ENCODE data around the gene BRME1. TPM values are rescaled to one million over a fixed set of nuclear protein-coding genes. Genes with fewer than 3 reads are reported as not detected.
A peak's percentile ranks its signal among the peaks of the same experiment; 100 is the strongest.

BRME1 gene
- total and polyA plus RNA-seq, 2 of the 13 experiments (the other 11 are each of a cell fraction or from before 2014, with no cell fraction given) = 0.74 to 1.5 TPM

DNA sequence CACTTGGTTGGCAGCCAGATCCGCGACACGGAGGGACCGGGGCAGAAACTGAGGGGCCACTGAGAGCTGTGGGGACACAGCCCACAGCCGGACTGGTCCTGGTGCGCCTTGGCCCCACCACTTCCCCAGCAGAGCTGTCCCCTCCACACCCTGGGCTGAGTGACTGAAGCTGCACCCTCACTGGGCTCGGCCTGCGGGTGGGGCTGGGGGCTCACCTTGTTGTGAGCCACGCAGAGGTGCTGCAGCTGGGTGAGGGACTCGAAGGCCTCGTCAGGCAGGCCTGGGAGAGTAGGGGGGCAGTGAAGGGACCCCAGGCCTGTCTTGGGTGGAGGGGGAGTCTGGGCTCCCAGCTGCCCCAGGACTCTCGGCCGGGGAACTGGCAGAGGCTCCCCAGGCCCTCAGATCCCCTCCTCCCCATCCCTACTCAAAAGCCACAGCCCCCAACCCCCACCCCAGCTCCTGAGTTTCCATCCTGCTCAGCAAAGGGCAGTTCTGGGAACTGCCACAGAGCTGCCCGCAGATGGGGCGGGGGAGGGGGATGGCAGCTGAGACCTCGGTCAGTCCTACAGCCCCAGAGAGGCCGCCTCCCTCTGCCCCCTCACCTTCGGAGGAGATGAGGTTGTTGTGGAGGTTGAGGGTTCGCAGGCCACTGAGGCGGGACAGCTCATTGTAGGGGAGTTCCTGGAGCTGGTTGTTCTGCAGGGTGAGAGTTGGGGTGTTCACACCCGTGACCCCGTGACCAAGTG lies 30.0 kb upstream of the BRME1 start:
- Histone ChIP-seq H4K20me1 (ENCODE audit: insufficient read depth, low read length) (no peaks in the 10 kb centered on the region), H3K4me1 (ENCODE audit: insufficient read depth, low read length) (peaks cover 7% of the 10 kb centered on the region), H3K79me2 (ENCODE audit: insufficient read depth, low read length) (no peaks in the 10 kb centered on the region), H2AFZ (ENCODE audit: low read length) (no peak overlapping the region), H3K9me3 (ENCODE audit: low read length) (no peaks in the 10 kb centered on the region), H3K27ac (ENCODE audit: extremely low read length, insufficient read depth, low read length) (no peak overlapping the region), H3K4me3 (replicated peaks in 1 of 3; ENCODE audit: insufficient read depth in 1 of 3, low read depth in 2 of 3, low read length in 3 of 3) (no peak overlapping the region), H3K36me3 (replicated peaks in 1 of 2; ENCODE audit: control insufficient read depth in 1 of 2, insufficient read depth in 2 of 2, low read length in 2 of 2) (no peaks in the 10 kb centered on the region; a peak in 1 of 5 replicates), H3K27me3 (ENCODE audit: control insufficient read depth in 1 of 2, insufficient read depth in 2 of 2, low read length in 2 of 2) (peaks cover 4 to 20% of the 10 kb centered on the region in 2 experiments; a peak in 3 of 5 replicates), H3K9ac (ENCODE audit: insufficient read depth, low read depth, low read length) (no peak overlapping the region), H3K4me2 (ENCODE audit: low read depth, low read length) (no peak overlapping the region)
- CTCF ChIA-PET (ENCODE audit: low intra/inter-chr PET ratio, low total read pairs) = no interaction called here
- ATAC-seq (no peak; the same call in 1 of the 3 replicates), DNase-seq (ENCODE audit: low spot score) (no peak), FAIRE-seq (no peak)
- POLR2A ChIA-PET = no interaction called here
- in situ Hi-C loops (cut with HindIII; ENCODE audit: extremely low pct_ligation_motif_present, low pct_unique_long_range_greater_than_20kb) (no loop called here), intact Hi-C loops (cut with micrococcal nuclease; ENCODE audit: unreplicated experiment) (no loop called here)
- no peak for TF ChIP-seq CBX2 (IDR thresholded peaks at IDR 0.05; ENCODE audit: low read depth, low read length)
- no peak for TF ChIP-seq CBX2 (CRISPR knock-in tag; IDR thresholded peaks at IDR 0.05; ENCODE audit: low read depth)
- TF ChIP-seq ZSCAN31 (CRISPR knock-in tag; IDR thresholded peaks at IDR 0.05; ENCODE audit: low read depth) = no peak
- TF ChIP-seq ZNF343 (CRISPR knock-in tag; IDR thresholded peaks at IDR 0.05) = no peak
- WGBS (ENCODE audit: low lambda C conversion rate) = 46% methylated on average over 11 of the region's 22 CpGs
- no TSS peak for BruUV-seq (replicated peaks)

DNA sequence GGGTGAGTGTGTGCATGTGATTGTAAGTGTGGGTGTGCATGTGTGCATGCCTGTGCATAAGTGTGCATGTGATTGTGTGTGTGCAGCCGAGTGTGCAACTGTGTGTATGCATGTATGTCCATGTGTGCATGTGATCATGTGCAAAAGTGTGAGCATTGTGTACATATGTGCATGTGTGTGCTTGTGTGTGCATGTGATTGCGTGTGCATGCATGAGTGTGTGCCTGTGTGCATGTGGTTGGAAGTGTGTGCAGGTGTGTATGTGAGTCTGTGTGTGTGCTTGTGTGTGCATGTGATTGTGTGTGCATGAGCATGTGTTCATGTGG lies 28.8 kb upstream of the BRME1 start:
- no peak overlapping the region for H3K9ac ChIP-seq (ENCODE audit: insufficient read depth, low read depth, low read length)
- POLR2A ChIA-PET = no interaction called here
- H3K4me3 ChIP-seq (replicated peaks in 1 of 3; ENCODE audit: insufficient read depth in 1 of 3, low read depth in 2 of 3, low read length in 3 of 3) = no peak overlapping the region
- no peak overlapping the region for H2AFZ ChIP-seq (ENCODE audit: low read length)
- no peaks in the 10 kb centered on the region for H3K9me3 ChIP-seq (ENCODE audit: low read length)
- DNase-seq (ENCODE audit: low spot score) (no peak), FAIRE-seq (no peak), ATAC-seq (no peak)
- no peak for TF ChIP-seq RBFOX2 (IDR thresholded peaks at IDR 0.05; ENCODE audit: low read depth, low read length)
- TF ChIP-seq MNT (IDR thresholded peaks at IDR 0.05) = peak; percentile 92
- H3K4me1 ChIP-seq (ENCODE audit: insufficient read depth, low read length) = peaks cover 7% of the 10 kb centered on the region
- no TSS peak for BruUV-seq (replicated peaks)
- no peak overlapping the region for H3K27ac ChIP-seq (ENCODE audit: extremely low read length, insufficient read depth, low read length)
- intact Hi-C loops (cut with micrococcal nuclease; ENCODE audit: unreplicated experiment) = no loop called here
- no peaks in the 10 kb centered on the region for H4K20me1 ChIP-seq (ENCODE audit: insufficient read depth, low read length)
- in situ Hi-C loops (cut with HindIII; ENCODE audit: extremely low pct_ligation_motif_present, low pct_unique_long_range_greater_than_20kb) = no loop called here
- H3K36me3 ChIP-seq (replicated peaks in 1 of 2; ENCODE audit: control insufficient read depth in 1 of 2, insufficient read depth in 2 of 2, low read length in 2 of 2) = no peaks in the 10 kb centered on the region; a peak in 1 of 5 replicates
- 64% methylated on average over 2 of the region's 2 CpGs for WGBS (ENCODE audit: low lambda C conversion rate)
- CTCF ChIA-PET (ENCODE audit: low intra/inter-chr PET ratio, low total read pairs) = no interaction called here
- H3K79me2 ChIP-seq (ENCODE audit: insufficient read depth, low read length) = no peaks in the 10 kb centered on the region
- H3K27me3 ChIP-seq (ENCODE audit: control insufficient read depth in 1 of 2, insufficient read depth in 2 of 2, low read length in 2 of 2) = peaks cover 4 to 20% of the 10 kb centered on the region in 2 experiments; a peak in 3 of 5 replicates
- no peak overlapping the region for H3K4me2 ChIP-seq (ENCODE audit: low read depth, low read length)
